GM19397 (cell line): Measurements from ENCODE around the gene SDC4.

Source experiments
- ATAC-seq: cut with Tn5 transposase; IDR thresholded peaks from one replicate; pipeline ENCODE4 v1.9.1; 2021; ENCODE audit warnings: mild to moderate bottlenecking, moderate library complexity; ENCODE audit not compliant: unreplicated experiment

SDC4 gene

GRCh38 chr20:45347936-45348778 is at the start of gene SDC4:
TSS of gene SDC4 (minus strand) at chr20:45348424. CDS start at chr20:45348384, 40 bp downstream.
- ATAC-seq = no peak

GRCh38 chr20:45395114-45395415 is 46.8 kb upstream of the SDC4 start:
- no peak for ATAC-seq

- ATAC-seq = no peak
Measured at GRCh38 chr20:45394221-45395113, 46.2 kb upstream of the SDC4 start.

GRCh38 chr20:45392733-45393132 is 44.5 kb upstream of the SDC4 start:
- no peak for ATAC-seq

GRCh38 chr20:45391559-45391958 is 43.3 kb upstream of the SDC4 start:
- ATAC-seq = no peak

GRCh38 chr20:45390931-45391330 is 42.7 kb upstream of the SDC4 start:
- ATAC-seq = no peak

GRCh38 chr20:45387274-45387673 is 39.0 kb upstream of the SDC4 start:
- no peak for ATAC-seq

- no peak for ATAC-seq
Measured at GRCh38 chr20:45378191-45378590, 30.0 kb upstream of the SDC4 start, which contains the start of gene TP53TG5. TSS of gene TP53TG5 (minus strand) at chr20:45378325. CDS start at chr20:45378236, 89 bp downstream.

GRCh38 chr20:45377269-45377668 is 29.0 kb upstream of the SDC4 start:
- no peak for ATAC-seq

GRCh38 chr20:45374966-45375365 is 26.7 kb upstream of the SDC4 start:
- ATAC-seq = no peak

- ATAC-seq = no peak
Measured at GRCh38 chr20:45374101-45374467, 25.9 kb upstream of the SDC4 start.

GRCh38 chr20:45373353-45374100 is 25.3 kb upstream of the SDC4 start:
- peak; percentile 66 for ATAC-seq

- no peak for ATAC-seq
Measured at GRCh38 chr20:45372646-45373352, 24.6 kb upstream of the SDC4 start.

GRCh38 chr20:45372241-45372640 is 24.0 kb upstream of the SDC4 start:
- no peak for ATAC-seq

- no peak for ATAC-seq
Measured at GRCh38 chr20:45370571-45371160, 22.4 kb upstream of the SDC4 start.

GRCh38 chr20:45368221-45368980 is 20.2 kb upstream of the SDC4 start:
- ATAC-seq = peak; percentile 81

GRCh38 chr20:45367126-45367525 is 18.9 kb upstream of the SDC4 start:
- ATAC-seq = no peak

- ATAC-seq = no peak
Measured at GRCh38 chr20:45366631-45367030, 18.4 kb upstream of the SDC4 start.

- no peak for ATAC-seq
Measured at GRCh38 chr20:45366192-45366591, 18.0 kb upstream of the SDC4 start.
